Transverse colon (tissue), 4 donors: Measurements from ENCODE around the gene ASB15.

Experiments
- CTCF ChIP-seq, 5 experiments: fragments of 200-600 bp in 3 of 5; fragments of 450-650 bp in 2 of 5; sonication (generic) in 3 of 5; IDR thresholded peaks; 1 replicate in 2 of 5; 2 replicates in 3 of 5; pipeline ENCODE4 v1.5.1; 2016 to 2017; ENCODE audit warnings: antibody characterized with exemption in 5 of 5, inconsistent platforms in 3 of 5, mild to moderate bottlenecking in 2 of 5, moderate library complexity in 1 of 5
- POLR2AphosphoS5 ChIP-seq, 3 donors: sonication (generic); formaldehyde crosslinking; IDR thresholded peaks; one replicate each; pipeline ENCODE4 v1.6.1; 2016; ENCODE audit warnings: antibody characterized with exemption in 3 of 3

GRCh38 chr7:123600876-123601275 is 745 bp upstream of the ASB15 start:
- TF ChIP-seq POLR2AphosphoS5 (IDR thresholded peaks at IDR 0.05): no peak
- TF ChIP-seq CTCF (IDR thresholded peaks at IDR 0.05): no peak
